ENCODE data around the gene ACTG1.

ACTG1 gene

GRCh38 chr17:81512562-81513371 lies at the start of gene ACTG1:
Gene ACTG1, minus strand, starts transcription at chr17:81512799. Its CDS starts 445 bp downstream, at chr17:81512354.
- Mint-ChIP-seq H3K27ac (peak within 1 kb of the TSS; percentile 94), H3K4me3 (peak within 1 kb of the TSS; percentile 100), H3K4me1 (ENCODE audit: low read depth) (peaks cover 28% of the 10 kb centered on the region), H3K36me3 (ENCODE audit: low read depth) (peaks cover 45% of the 10 kb centered on the region), H3K9me3 (no peaks in the 10 kb centered on the region), H3K27me3 (ENCODE audit: low read depth) (peaks cover under 1% of the 10 kb centered on the region)
- peak; percentile 91 for DNase-seq (ENCODE audit: low spot score)

- H3K27ac Mint-ChIP-seq: no peak overlapping the region
- H3K36me3 Mint-ChIP-seq (ENCODE audit: low read depth): peaks cover 50% of the 10 kb centered on the region
- H3K9me3 Mint-ChIP-seq: no peaks in the 10 kb centered on the region
- DNase-seq (ENCODE audit: low spot score): no peak
- H3K4me1 Mint-ChIP-seq (ENCODE audit: low read depth): no peaks in the 10 kb centered on the region
- H3K27me3 Mint-ChIP-seq (ENCODE audit: low read depth): no peaks in the 10 kb centered on the region
- H3K4me3 Mint-ChIP-seq: no peak overlapping the region
Measured at GRCh38 chr17:81561494-81561885, 48.9 kb upstream of the ACTG1 start.

- Mint-ChIP-seq H3K36me3 (ENCODE audit: low read depth) (peaks cover 32% of the 10 kb centered on the region), H3K4me3 (no peak overlapping the region), H3K27ac (no peak overlapping the region), H3K4me1 (ENCODE audit: low read depth) (peaks cover 3% of the 10 kb centered on the region), H3K27me3 (ENCODE audit: low read depth) (no peaks in the 10 kb centered on the region), H3K9me3 (no peaks in the 10 kb centered on the region)
- DNase-seq (ENCODE audit: low spot score): no peak
Measured at GRCh38 chr17:81558941-81559806, 46.6 kb upstream of the ACTG1 start.

- Mint-ChIP-seq H3K27ac (no peak overlapping the region), H3K9me3 (no peaks in the 10 kb centered on the region), H3K4me1 (ENCODE audit: low read depth) (peaks cover 13% of the 10 kb centered on the region), H3K27me3 (ENCODE audit: low read depth) (no peaks in the 10 kb centered on the region), H3K36me3 (ENCODE audit: low read depth) (peaks cover 27% of the 10 kb centered on the region), H3K4me3 (no peak overlapping the region)
- DNase-seq (ENCODE audit: low spot score): no peak
Measured at GRCh38 chr17:81558115-81558468, 45.5 kb upstream of the ACTG1 start.

GRCh38 chr17:81557276-81558114 lies 44.9 kb upstream of the ACTG1 start:
- Mint-ChIP-seq H3K4me3 (no peak overlapping the region), H3K27me3 (ENCODE audit: low read depth) (no peaks in the 10 kb centered on the region), H3K27ac (no peak overlapping the region), H3K4me1 (ENCODE audit: low read depth) (peaks cover 14% of the 10 kb centered on the region), H3K9me3 (no peaks in the 10 kb centered on the region), H3K36me3 (ENCODE audit: low read depth) (peaks cover 24% of the 10 kb centered on the region)
- no peak for DNase-seq (ENCODE audit: low spot score)

- Mint-ChIP-seq H3K4me1 (ENCODE audit: low read depth) (peaks cover 14% of the 10 kb centered on the region), H3K4me3 (no peak overlapping the region), H3K9me3 (no peaks in the 10 kb centered on the region), H3K27ac (no peak overlapping the region), H3K36me3 (ENCODE audit: low read depth) (peaks cover 22% of the 10 kb centered on the region), H3K27me3 (ENCODE audit: low read depth) (no peaks in the 10 kb centered on the region)
- no peak for DNase-seq (ENCODE audit: low spot score)
Measured at GRCh38 chr17:81556863-81557262, 44.3 kb upstream of the ACTG1 start.

GRCh38 chr17:81556175-81556691 lies 43.6 kb upstream of the ACTG1 start:
- no peaks in the 10 kb centered on the region for H3K9me3 Mint-ChIP-seq
- no peak overlapping the region for H3K27ac Mint-ChIP-seq

GRCh38 chr17:81553616-81554181 lies 41.1 kb upstream of the ACTG1 start:
- H3K4me1 Mint-ChIP-seq (ENCODE audit: low read depth): peaks cover 16% of the 10 kb centered on the region
- H3K9me3 Mint-ChIP-seq: no peaks in the 10 kb centered on the region
- peak overlapping the region; percentile 90 for H3K27ac Mint-ChIP-seq
- no peak for DNase-seq (ENCODE audit: low spot score)
- H3K36me3 Mint-ChIP-seq (ENCODE audit: low read depth): peaks cover 17% of the 10 kb centered on the region
- peak overlapping the region; percentile 90 for H3K4me3 Mint-ChIP-seq
- H3K27me3 Mint-ChIP-seq (ENCODE audit: low read depth): no peaks in the 10 kb centered on the region

More at GRCh38 chr17:81556175-81556691, 43.6 kb upstream of the ACTG1 start:
- no peak for DNase-seq (ENCODE audit: low spot score)
- Mint-ChIP-seq H3K4me3 (no peak overlapping the region), H3K27me3 (ENCODE audit: low read depth) (no peaks in the 10 kb centered on the region), H3K36me3 (ENCODE audit: low read depth) (peaks cover 20% of the 10 kb centered on the region), H3K4me1 (ENCODE audit: low read depth) (peaks cover 14% of the 10 kb centered on the region)

GRCh38 chr17:81553018-81553615 lies 40.5 kb upstream of the ACTG1 start:
- H3K4me1 Mint-ChIP-seq (ENCODE audit: low read depth): peaks cover 16% of the 10 kb centered on the region
- peak overlapping the region; percentile 90 for H3K4me3 Mint-ChIP-seq
- H3K27me3 Mint-ChIP-seq (ENCODE audit: low read depth): no peaks in the 10 kb centered on the region
- peaks cover 14% of the 10 kb centered on the region for H3K36me3 Mint-ChIP-seq (ENCODE audit: low read depth)
- peak; percentile 65 for DNase-seq (ENCODE audit: low spot score)
- peak overlapping the region; percentile 90 for H3K27ac Mint-ChIP-seq
- no peaks in the 10 kb centered on the region for H3K9me3 Mint-ChIP-seq

GRCh38 chr17:81552244-81553017 lies 39.8 kb upstream of the ACTG1 start, which contains the start of gene FAAP100:
Gene FAAP100, minus strand, starts transcription at chr17:81552353. Its CDS starts 23 bp downstream, at chr17:81552330.
- Mint-ChIP-seq H3K4me1 (ENCODE audit: low read depth) (peaks cover 16% of the 10 kb centered on the region), H3K36me3 (ENCODE audit: low read depth) (peaks cover 9% of the 10 kb centered on the region), H3K27ac (peak within 1 kb of the TSS; percentile 90), H3K4me3 (peak within 1 kb of the TSS; percentile 90), H3K27me3 (ENCODE audit: low read depth) (no peaks in the 10 kb centered on the region), H3K9me3 (no peaks in the 10 kb centered on the region)
- DNase-seq (ENCODE audit: low spot score): peak; percentile 88

- Mint-ChIP-seq H3K27me3 (ENCODE audit: low read depth) (no peaks in the 10 kb centered on the region), H3K4me1 (ENCODE audit: low read depth) (peaks cover 16% of the 10 kb centered on the region), H3K36me3 (ENCODE audit: low read depth) (peaks cover 5% of the 10 kb centered on the region), H3K4me3 (peak overlapping the region; percentile 88), H3K27ac (peak overlapping the region; percentile 78), H3K9me3 (no peaks in the 10 kb centered on the region)
- DNase-seq (ENCODE audit: low spot score): no peak
Measured at GRCh38 chr17:81551458-81552243, 39.1 kb upstream of the ACTG1 start.
